RKO (cell line): ENCODE measurements around the gene TAT.
"Not testable (repeated sequence)": the region's sequence is repeated elsewhere in the genome, so short reads cannot be mapped to it uniquely, and the experiment has no call there.

Source experiments
- DNase-seq: peaks from one replicate; pipeline ENCODE4 v3.0.0-alpha.2; 2016; ENCODE audit warnings: low spot score

The TAT gene

GRCh38 chr16:71584543-71585317 lies 7.8 kb upstream of the TAT start:
- no peak for DNase-seq

GRCh38 chr16:71582553-71582848 lies 5.6 kb upstream of the TAT start:
- DNase-seq = not testable (repeated sequence)

GRCh38 chr16:71574702-71575101 lies 2.2 kb downstream of the TAT start:
- no peak for DNase-seq

- no peak for DNase-seq
These were observed 3.4 kb downstream of the TAT start for GRCh38 chr16:71573387-71574094.

GRCh38 chr16:71572497-71573116 lies 4.3 kb downstream of the TAT start:
- DNase-seq = no peak

- no peak for DNase-seq
These were observed 6.7 kb downstream of the TAT start for GRCh38 chr16:71570144-71570543.

DNA sequence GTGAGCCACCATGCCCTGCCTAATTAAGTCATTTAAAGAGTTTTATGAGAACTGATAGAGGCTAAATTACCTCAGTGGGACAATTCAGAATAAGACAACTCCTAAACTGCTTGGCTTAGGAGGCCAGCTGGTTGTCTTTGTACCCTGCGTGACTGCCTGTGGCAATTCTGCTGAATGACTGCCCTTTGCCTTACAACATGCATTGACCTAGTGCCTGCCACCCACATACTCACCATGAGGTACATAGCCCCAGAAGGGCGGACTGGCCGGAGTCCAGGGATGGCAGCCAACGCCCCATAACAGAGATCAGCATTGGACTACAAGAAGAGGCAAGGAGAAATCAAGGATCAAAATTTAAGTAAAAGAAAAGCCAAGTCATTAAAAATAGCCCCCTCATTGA lies 7.3 kb downstream of the TAT start:
- DNase-seq = no peak

- DNase-seq = no peak
These were observed 8.3 kb downstream of the TAT start for GRCh38 chr16:71568551-71568950.

DNA sequence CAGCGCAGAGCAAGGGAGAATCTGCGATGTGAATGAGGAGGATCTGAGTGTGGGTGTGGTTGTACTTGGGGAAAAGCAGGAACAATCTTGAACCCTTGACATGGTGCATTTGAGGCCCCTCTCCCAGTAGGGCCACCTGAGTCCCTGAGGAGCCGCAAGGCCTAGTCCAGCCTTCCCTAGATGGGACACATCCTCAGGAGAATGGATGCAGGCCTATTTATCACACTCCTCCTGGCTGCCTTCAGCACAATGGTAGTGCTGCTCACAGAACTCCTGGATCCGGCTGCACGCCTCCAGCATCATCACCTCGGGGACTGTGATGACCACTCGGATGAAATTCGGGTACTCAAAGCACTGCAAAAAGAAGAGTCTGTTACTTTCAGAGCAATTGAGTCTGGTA lies 9.0 kb downstream of the TAT start:
- DNase-seq = no peak

DNA sequence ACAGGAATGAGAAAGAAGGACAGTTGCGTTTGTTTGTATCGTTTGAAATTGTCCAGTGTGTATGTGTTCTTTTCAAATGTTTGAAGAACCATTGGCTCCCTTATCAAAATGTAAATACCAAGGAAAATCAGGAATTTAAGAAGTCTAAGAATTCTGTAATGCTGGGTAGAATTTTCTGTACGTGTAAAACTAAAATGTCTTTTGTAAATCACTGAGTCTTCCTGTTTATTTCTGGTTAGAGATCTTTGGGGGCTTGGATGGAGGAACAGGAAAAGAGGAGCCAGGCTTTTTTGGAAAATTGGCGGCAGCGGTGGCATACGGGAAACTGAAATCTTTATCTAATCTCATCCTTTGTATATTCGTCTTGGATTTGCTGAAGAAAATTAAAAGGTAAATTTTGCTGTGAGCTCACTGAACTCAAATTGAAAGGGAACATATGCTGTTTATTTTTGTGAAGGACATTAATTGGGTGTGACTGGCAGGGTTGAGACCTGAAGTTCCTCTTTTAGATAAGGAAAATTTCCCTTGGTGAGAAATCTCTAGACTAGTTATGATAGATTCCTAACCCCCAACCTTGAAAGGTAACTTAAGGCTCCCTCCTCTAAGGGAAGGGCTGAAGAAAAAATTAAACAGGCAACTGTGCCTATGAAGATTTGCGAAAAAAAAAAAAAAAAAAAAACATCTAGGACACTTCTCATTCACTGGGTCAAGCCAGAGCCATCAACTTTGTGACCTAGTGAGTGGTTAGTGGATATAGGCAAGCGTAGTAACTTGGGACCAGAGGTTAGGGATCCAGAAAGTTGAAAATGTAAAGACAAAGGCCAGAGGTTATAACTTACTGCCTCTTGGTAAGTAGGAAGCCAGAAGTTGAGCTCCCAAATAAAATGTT lies 10.8 kb downstream of the TAT start:
- no peak for DNase-seq

GRCh38 chr16:71564335-71564967 lies 12.4 kb downstream of the TAT start:
- no peak for DNase-seq

GRCh38 chr16:71562552-71562951 lies 14.3 kb downstream of the TAT start:
- DNase-seq = no peak

- DNase-seq = not testable (repeated sequence)
These were observed 15.0 kb downstream of the TAT start for GRCh38 chr16:71561886-71562285.

DNA sequence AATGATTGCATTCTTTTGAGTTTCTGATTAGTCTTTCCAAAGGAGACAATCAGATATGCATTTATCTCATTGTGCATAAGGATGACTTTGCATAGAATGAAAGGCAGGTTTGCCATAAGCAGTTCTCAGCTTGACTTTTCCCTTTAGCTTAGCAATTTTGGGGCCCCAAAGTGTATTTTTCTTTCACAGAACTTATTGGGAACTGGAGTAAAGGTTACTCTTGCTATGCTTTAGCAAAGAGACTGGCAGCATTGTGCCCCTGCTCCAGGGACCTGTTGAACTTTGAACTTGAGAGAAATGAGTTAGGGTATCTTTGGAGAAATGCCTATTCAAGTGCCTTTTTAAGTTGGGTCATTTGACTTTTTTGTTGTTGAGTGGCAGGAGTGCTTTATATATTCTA lies 17.0 kb downstream of the TAT start:
- DNase-seq = no peak

GRCh38 chr16:71557954-71558582 lies 18.8 kb downstream of the TAT start:
- no peak for DNase-seq

GRCh38 chr16:71557299-71557698 lies 19.6 kb downstream of the TAT start:
- DNase-seq = no peak

GRCh38 chr16:71555230-71555891 lies 21.5 kb downstream of the TAT start:
- DNase-seq = no peak

DNA sequence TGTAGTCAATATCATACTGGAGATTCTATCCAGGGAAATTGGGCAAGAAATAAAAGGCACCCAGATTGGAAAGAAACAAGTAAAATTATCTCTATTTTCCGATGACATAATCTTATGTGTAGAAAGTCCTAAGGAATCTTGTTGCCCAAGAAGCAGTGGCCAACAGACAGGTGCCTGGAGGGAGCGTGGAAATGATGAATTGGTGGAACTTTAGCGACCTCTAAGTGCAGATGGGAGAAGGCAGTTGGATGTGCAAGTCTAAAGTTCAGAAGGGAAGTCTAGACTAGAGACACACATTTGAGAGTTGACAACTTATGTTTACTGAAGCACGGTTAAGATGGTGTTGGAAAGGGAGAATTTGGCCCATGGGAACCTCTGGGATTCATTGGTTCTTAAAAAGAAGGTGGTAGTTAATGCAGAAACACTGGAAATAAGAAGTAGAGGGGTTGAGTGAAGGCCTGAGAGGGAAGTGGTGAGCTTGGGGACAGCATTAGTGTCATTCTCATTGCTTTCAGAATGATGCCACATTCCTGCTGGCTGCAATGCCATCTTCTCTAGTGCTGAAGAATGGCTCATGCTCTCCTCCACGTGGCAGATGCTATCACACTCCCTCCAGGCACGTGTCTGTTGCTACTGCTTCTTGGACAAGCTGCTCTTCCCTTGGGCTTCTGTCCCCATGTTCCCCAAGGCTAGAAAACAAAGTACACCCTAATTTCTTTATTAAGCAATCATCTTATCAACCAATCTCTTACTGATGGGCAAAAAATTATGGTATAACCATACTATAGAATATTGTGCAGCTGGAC lies 24.0 kb downstream of the TAT start:
- peak; percentile 19 for DNase-seq

- no peak for DNase-seq
These were observed 29.7 kb downstream of the TAT start for GRCh38 chr16:71547168-71547567.

- DNase-seq = peak; percentile 88
These were observed 34.5 kb downstream of the TAT start for GRCh38 chr16:71542377-71542776.
